ENCODE measurements around the gene SPATA3. TPM values are rescaled to one million over a fixed set of nuclear protein-coding genes. Genes with fewer than 3 reads are reported as not detected.

Gene SPATA3
- total and polyA plus RNA-seq, 2 of the 13 experiments (the other 11 are each of a cell fraction or from before 2014, with no cell fraction given), result not detected

DNA sequence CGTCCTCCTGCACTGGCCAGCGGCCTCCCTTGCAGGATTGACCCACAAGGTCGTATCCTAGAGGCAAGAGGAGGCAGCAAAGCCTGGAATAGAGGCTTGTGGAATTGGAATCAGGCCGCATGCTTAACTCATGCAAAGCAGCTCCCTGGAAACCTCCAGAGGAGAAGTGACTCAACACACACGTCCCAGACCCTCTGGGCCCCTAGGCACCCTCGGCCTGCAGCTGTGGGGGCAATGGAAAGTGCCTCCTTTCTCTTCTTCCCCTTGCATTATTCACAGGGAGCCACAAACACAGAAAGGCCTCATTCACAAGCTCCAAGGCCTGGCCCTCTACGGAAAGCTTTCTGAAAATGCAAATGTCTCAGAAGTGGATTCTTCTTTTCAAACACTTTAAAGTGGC lies 19.6 kb downstream of the SPATA3 start (continued):
- TF ChIP-seq, protein P1, sequence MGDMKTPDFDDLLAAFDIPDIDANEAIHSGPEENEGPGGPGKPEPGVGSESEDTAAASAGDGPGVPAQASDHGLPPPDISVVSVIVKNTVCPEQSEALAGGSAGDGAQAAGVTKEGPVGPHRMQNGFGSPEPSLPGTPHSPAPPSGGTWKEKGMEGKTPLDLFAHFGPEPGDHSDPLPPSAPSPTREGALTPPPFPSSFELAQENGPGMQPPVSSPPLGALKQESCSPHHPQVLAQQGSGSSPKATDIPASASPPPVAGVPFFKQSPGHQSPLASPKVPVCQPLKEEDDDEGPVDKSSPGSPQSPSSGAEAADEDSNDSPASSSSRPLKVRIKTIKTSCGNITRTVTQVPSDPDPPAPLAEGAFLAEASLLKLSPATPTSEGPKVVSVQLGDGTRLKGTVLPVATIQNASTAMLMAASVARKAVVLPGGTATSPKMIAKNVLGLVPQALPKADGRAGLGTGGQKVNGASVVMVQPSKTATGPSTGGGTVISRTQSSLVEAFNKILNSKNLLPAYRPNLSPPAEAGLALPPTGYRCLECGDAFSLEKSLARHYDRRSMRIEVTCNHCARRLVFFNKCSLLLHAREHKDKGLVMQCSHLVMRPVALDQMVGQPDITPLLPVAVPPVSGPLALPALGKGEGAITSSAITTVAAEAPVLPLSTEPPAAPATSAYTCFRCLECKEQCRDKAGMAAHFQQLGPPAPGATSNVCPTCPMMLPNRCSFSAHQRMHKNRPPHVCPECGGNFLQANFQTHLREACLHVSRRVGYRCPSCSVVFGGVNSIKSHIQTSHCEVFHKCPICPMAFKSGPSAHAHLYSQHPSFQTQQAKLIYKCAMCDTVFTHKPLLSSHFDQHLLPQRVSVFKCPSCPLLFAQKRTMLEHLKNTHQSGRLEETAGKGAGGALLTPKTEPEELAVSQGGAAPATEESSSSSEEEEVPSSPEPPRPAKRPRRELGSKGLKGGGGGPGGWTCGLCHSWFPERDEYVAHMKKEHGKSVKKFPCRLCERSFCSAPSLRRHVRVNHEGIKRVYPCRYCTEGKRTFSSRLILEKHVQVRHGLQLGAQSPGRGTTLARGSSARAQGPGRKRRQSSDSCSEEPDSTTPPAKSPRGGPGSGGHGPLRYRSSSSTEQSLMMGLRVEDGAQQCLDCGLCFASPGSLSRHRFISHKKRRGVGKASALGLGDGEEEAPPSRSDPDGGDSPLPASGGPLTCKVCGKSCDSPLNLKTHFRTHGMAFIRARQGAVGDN (CRISPR knock-in tag; IDR thresholded peaks at IDR 0.05), result peak; percentile 13; the same call in 1 of the 2 replicates
- TF ChIP-seq, protein P2, sequence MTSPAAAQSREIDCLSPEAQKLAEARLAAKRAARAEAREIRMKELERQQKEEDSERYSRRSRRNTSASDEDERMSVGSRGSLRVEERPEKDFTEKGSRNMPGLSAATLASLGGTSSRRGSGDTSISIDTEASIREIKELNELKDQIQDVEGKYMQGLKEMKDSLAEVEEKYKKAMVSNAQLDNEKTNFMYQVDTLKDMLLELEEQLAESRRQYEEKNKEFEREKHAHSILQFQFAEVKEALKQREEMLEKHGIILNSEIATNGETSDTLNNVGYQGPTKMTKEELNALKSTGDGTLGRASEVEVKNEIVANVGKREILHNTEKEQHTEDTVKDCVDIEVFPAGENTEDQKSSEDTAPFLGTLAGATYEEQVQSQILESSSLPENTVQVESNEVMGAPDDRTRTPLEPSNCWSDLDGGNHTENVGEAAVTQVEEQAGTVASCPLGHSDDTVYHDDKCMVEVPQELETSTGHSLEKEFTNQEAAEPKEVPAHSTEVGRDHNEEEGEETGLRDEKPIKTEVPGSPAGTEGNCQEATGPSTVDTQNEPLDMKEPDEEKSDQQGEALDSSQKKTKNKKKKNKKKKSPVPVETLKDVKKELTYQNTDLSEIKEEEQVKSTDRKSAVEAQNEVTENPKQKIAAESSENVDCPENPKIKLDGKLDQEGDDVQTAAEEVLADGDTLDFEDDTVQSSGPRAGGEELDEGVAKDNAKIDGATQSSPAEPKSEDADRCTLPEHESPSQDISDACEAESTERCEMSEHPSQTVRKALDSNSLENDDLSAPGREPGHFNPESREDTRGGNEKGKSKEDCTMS (CRISPR knock-in tag; conservative IDR thresholded peaks at IDR 0.05), result no peak
- TF ChIP-seq, protein P3, sequence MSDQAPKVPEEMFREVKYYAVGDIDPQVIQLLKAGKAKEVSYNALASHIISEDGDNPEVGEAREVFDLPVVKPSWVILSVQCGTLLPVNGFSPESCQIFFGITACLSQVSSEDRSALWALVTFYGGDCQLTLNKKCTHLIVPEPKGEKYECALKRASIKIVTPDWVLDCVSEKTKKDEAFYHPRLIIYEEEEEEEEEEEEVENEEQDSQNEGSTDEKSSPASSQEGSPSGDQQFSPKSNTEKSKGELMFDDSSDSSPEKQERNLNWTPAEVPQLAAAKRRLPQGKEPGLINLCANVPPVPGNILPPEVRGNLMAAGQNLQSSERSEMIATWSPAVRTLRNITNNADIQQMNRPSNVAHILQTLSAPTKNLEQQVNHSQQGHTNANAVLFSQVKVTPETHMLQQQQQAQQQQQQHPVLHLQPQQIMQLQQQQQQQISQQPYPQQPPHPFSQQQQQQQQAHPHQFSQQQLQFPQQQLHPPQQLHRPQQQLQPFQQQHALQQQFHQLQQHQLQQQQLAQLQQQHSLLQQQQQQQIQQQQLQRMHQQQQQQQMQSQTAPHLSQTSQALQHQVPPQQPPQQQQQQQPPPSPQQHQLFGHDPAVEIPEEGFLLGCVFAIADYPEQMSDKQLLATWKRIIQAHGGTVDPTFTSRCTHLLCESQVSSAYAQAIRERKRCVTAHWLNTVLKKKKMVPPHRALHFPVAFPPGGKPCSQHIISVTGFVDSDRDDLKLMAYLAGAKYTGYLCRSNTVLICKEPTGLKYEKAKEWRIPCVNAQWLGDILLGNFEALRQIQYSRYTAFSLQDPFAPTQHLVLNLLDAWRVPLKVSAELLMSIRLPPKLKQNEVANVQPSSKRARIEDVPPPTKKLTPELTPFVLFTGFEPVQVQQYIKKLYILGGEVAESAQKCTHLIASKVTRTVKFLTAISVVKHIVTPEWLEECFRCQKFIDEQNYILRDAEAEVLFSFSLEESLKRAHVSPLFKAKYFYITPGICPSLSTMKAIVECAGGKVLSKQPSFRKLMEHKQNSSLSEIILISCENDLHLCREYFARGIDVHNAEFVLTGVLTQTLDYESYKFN (CRISPR knock-in tag; conservative IDR thresholded peaks at IDR 0.05), result no peak
- TF ChIP-seq ZNF207 (IDR thresholded peaks at IDR 0.05; ENCODE audit: borderline replicate concordance) (no peak), ZNF605 (CRISPR knock-in tag; IDR thresholded peaks at IDR 0.05) (no peak), ZNF768 (CRISPR knock-in tag; IDR thresholded peaks at IDR 0.05) (no peak), PRPF4 (IDR thresholded peaks at IDR 0.05; ENCODE audit: low read depth, low read length, poor library complexity, severe bottlenecking) (no peak)
- TF ChIP-seq, protein P4, sequence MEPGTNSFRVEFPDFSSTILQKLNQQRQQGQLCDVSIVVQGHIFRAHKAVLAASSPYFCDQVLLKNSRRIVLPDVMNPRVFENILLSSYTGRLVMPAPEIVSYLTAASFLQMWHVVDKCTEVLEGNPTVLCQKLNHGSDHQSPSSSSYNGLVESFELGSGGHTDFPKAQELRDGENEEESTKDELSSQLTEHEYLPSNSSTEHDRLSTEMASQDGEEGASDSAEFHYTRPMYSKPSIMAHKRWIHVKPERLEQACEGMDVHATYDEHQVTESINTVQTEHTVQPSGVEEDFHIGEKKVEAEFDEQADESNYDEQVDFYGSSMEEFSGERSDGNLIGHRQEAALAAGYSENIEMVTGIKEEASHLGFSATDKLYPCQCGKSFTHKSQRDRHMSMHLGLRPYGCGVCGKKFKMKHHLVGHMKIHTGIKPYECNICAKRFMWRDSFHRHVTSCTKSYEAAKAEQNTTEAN (CRISPR knock-in tag; conservative IDR thresholded peaks at IDR 0.05), result no peak
- TF ChIP-seq, protein P5, sequence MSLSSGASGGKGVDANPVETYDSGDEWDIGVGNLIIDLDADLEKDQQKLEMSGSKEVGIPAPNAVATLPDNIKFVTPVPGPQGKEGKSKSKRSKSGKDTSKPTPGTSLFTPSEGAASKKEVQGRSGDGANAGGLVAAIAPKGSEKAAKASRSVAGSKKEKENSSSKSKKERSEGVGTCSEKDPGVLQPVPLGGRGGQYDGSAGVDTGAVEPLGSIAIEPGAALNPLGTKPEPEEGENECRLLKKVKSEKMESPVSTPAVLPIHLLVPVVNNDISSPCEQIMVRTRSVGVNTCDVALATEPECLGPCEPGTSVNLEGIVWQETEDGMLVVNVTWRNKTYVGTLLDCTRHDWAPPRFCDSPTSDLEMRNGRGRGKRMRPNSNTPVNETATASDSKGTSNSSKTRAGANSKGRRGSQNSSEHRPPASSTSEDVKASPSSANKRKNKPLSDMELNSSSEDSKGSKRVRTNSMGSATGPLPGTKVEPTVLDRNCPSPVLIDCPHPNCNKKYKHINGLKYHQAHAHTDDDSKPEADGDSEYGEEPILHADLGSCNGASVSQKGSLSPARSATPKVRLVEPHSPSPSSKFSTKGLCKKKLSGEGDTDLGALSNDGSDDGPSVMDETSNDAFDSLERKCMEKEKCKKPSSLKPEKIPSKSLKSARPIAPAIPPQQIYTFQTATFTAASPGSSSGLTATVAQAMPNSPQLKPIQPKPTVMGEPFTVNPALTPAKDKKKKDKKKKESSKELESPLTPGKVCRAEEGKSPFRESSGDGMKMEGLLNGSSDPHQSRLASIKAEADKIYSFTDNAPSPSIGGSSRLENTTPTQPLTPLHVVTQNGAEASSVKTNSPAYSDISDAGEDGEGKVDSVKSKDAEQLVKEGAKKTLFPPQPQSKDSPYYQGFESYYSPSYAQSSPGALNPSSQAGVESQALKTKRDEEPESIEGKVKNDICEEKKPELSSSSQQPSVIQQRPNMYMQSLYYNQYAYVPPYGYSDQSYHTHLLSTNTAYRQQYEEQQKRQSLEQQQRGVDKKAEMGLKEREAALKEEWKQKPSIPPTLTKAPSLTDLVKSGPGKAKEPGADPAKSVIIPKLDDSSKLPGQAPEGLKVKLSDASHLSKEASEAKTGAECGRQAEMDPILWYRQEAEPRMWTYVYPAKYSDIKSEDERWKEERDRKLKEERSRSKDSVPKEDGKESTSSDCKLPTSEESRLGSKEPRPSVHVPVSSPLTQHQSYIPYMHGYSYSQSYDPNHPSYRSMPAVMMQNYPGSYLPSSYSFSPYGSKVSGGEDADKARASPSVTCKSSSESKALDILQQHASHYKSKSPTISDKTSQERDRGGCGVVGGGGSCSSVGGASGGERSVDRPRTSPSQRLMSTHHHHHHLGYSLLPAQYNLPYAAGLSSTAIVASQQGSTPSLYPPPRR (CRISPR knock-in tag; IDR thresholded peaks at IDR 0.05; ENCODE audit: borderline replicate concordance), result no peak
